ENCODE results near the gene RBFOX1. TPM values are rescaled to one million over a fixed set of nuclear protein-coding genes. Genes with fewer than 3 reads are reported as not detected.

The RBFOX1 gene
- total RNA-seq, 1 experiment from 2014 or later: not detected

DNA sequence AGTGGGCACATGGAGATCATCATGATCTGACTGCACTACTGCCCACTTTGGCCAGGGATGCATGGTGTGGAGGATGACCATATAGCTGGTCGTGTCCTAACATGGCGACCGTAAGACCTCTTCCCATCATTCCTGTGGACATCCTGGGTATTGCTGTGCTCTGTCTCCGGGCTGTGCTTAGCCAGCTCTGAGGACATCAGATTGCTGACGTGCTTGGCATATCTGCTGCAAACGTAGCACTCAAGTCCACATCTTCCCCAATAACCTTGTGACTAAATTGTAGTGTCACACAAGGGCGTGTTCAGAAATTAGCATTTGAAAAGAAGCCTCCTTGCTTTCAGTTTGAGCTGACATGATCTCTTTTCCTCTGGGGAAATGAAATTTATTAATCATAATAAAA lies 373.2 kb downstream of the RBFOX1 start:
- POLR2A ChIA-PET: no interaction called here
- no peak for ATAC-seq
- H3K9ac ChIP-seq (ENCODE audit: low read length): no peak overlapping the region
- CTCF ChIA-PET: no interaction called here
- no peak overlapping the region for H3K27ac ChIP-seq (ENCODE audit: low read depth, low read length)
- no TSS peak for BruUV-seq (replicated peaks)
- H3K4me2 ChIP-seq (ENCODE audit: low read length): no peak overlapping the region
- DNase-seq (ENCODE audit: low read depth, low spot score): no peak
- no peaks in the 10 kb centered on the region for H3K79me2 ChIP-seq (ENCODE audit: insufficient read depth, low read length)
- RAD21 ChIA-PET (ENCODE audit: low non-redundant PET in 1 of 2, low total read pairs in 2 of 2, uncharacterized antibody in 2 of 2, unreplicated experiment in 2 of 2): no interaction called here
- no peak overlapping the region for H3K4me3 ChIP-seq (replicated peaks in 1 of 2; ENCODE audit: low read depth in 1 of 2, low read length in 2 of 2)
- no peaks in the 10 kb centered on the region for H3K36me3 ChIP-seq (ENCODE audit: control insufficient read depth in 1 of 2, insufficient read depth in 2 of 2, low read length in 2 of 2)
- intact Hi-C loops (cut with micrococcal nuclease): no loop called here
- H3K9me3 ChIP-seq (ENCODE audit: control insufficient read depth in 1 of 2, insufficient read depth in 1 of 2, low read depth in 1 of 2, low read length in 2 of 2): peaks cover 4 to 35% of the 10 kb centered on the region in 2 experiments; a peak in 2 of 4 replicates
- no peaks in the 10 kb centered on the region for H3K4me1 ChIP-seq (ENCODE audit: control insufficient read depth in 1 of 2, insufficient read depth in 2 of 2, low read length in 2 of 2)
- TF ChIP-seq EGR1 (IDR thresholded peaks at IDR 0.05; ENCODE audit: low read depth): no peak
- TF ChIP-seq POLR2AphosphoS5 (IDR thresholded peaks at IDR 0.05; ENCODE audit: low read depth, low read length): no peak
- TF ChIP-seq, protein P1, sequence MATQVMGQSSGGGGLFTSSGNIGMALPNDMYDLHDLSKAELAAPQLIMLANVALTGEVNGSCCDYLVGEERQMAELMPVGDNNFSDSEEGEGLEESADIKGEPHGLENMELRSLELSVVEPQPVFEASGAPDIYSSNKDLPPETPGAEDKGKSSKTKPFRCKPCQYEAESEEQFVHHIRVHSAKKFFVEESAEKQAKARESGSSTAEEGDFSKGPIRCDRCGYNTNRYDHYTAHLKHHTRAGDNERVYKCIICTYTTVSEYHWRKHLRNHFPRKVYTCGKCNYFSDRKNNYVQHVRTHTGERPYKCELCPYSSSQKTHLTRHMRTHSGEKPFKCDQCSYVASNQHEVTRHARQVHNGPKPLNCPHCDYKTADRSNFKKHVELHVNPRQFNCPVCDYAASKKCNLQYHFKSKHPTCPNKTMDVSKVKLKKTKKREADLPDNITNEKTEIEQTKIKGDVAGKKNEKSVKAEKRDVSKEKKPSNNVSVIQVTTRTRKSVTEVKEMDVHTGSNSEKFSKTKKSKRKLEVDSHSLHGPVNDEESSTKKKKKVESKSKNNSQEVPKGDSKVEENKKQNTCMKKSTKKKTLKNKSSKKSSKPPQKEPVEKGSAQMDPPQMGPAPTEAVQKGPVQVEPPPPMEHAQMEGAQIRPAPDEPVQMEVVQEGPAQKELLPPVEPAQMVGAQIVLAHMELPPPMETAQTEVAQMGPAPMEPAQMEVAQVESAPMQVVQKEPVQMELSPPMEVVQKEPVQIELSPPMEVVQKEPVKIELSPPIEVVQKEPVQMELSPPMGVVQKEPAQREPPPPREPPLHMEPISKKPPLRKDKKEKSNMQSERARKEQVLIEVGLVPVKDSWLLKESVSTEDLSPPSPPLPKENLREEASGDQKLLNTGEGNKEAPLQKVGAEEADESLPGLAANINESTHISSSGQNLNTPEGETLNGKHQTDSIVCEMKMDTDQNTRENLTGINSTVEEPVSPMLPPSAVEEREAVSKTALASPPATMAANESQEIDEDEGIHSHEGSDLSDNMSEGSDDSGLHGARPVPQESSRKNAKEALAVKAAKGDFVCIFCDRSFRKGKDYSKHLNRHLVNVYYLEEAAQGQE (IDR thresholded peaks at IDR 0.05; ENCODE audit: low read depth): no peak
- TF ChIP-seq ZNF274 (IDR thresholded peaks at IDR 0.05; ENCODE audit: low read depth, low read length): no peak
- no peak for TF ChIP-seq CBX3 (IDR thresholded peaks at IDR 0.05; ENCODE audit: low read depth)
- no peak for TF ChIP-seq SRF (IDR thresholded peaks at IDR 0.05; ENCODE audit: low read depth)
- no peak for TF ChIP-seq POLR2A (IDR thresholded peaks at IDR 0.05; ENCODE audit: borderline replicate concordance, extremely low read depth, insufficient read depth, insufficient read length)
- H3K27me3 ChIP-seq (ENCODE audit: insufficient read depth, low read length): no peaks in the 10 kb centered on the region
- H2AFZ ChIP-seq (ENCODE audit: low read depth, low read length, poor library complexity, severe bottlenecking): no peak overlapping the region
- no peaks in the 10 kb centered on the region for H4K20me1 ChIP-seq (ENCODE audit: insufficient read depth)
- no peaks in the 10 kb centered on the region for H3K9me2 ChIP-seq (ENCODE audit: insufficient read depth)

DNA sequence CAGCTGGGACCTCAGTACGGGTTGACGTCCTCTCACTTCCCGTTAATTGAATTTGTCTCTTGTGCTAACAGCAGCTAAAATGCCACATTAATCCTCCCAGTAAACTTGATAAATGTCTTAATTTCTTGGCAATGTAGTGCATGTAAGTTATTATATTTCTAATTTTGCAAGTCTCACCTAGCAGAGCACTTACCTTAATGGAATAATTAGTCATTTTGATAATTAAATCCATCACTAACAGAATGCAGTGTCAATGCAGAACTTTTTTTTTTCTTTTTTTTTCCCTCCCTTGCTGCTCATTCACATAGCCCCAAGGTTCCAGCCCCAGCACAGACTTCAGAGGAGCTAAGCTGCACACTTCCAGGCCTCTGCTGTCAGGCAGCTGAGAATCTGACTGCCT lies 376.5 kb downstream of the RBFOX1 start:
- no peak overlapping the region for H2AFZ ChIP-seq (ENCODE audit: low read depth, low read length, poor library complexity, severe bottlenecking)
- DNase-seq (ENCODE audit: low read depth, low spot score): no peak
- H3K4me1 ChIP-seq (ENCODE audit: control insufficient read depth in 1 of 2, insufficient read depth in 2 of 2, low read length in 2 of 2): no peaks in the 10 kb centered on the region
- no peak overlapping the region for H3K27ac ChIP-seq (ENCODE audit: low read depth, low read length)
- no peaks in the 10 kb centered on the region for H3K79me2 ChIP-seq (ENCODE audit: insufficient read depth, low read length)
- ChIA-PET RAD21 (ENCODE audit: low non-redundant PET in 1 of 2, low total read pairs in 2 of 2, uncharacterized antibody in 2 of 2, unreplicated experiment in 2 of 2) (no interaction called here), CTCF (no interaction called here), POLR2A (no interaction called here)
- no peaks in the 10 kb centered on the region for H3K9me2 ChIP-seq (ENCODE audit: insufficient read depth)
- no peak overlapping the region for H3K4me3 ChIP-seq (replicated peaks in 1 of 2; ENCODE audit: low read depth in 1 of 2, low read length in 2 of 2)
- TF ChIP-seq, protein P2, sequence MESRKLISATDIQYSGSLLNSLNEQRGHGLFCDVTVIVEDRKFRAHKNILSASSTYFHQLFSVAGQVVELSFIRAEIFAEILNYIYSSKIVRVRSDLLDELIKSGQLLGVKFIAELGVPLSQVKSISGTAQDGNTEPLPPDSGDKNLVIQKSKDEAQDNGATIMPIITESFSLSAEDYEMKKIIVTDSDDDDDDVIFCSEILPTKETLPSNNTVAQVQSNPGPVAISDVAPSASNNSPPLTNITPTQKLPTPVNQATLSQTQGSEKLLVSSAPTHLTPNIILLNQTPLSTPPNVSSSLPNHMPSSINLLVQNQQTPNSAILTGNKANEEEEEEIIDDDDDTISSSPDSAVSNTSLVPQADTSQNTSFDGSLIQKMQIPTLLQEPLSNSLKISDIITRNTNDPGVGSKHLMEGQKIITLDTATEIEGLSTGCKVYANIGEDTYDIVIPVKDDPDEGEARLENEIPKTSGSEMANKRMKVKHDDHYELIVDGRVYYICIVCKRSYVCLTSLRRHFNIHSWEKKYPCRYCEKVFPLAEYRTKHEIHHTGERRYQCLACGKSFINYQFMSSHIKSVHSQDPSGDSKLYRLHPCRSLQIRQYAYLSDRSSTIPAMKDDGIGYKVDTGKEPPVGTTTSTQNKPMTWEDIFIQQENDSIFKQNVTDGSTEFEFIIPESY (IDR thresholded peaks at IDR 0.05; ENCODE audit: extremely low read depth, insufficient replicate concordance, low read length): no peak
- TF ChIP-seq TCF7L2 (IDR thresholded peaks at IDR 0.05; ENCODE audit: borderline replicate concordance, extremely low read depth, insufficient read depth, insufficient read length) (no peak), RAD21 (IDR thresholded peaks at IDR 0.05; ENCODE audit: low read depth) (no peak)
- H3K4me2 ChIP-seq (ENCODE audit: low read length): no peak overlapping the region
- ATAC-seq: no peak
- H3K36me3 ChIP-seq (ENCODE audit: control insufficient read depth in 1 of 2, insufficient read depth in 2 of 2, low read length in 2 of 2): no peaks in the 10 kb centered on the region
- intact Hi-C loops (cut with micrococcal nuclease): no loop called here
- peaks cover 4 to 31% of the 10 kb centered on the region in 2 experiments; a peak in 2 of 4 replicates for H3K9me3 ChIP-seq (ENCODE audit: control insufficient read depth in 1 of 2, insufficient read depth in 1 of 2, low read depth in 1 of 2, low read length in 2 of 2)
- no peaks in the 10 kb centered on the region for H3K27me3 ChIP-seq (ENCODE audit: insufficient read depth, low read length)
- H4K20me1 ChIP-seq (ENCODE audit: insufficient read depth): no peaks in the 10 kb centered on the region
- H3K9ac ChIP-seq (ENCODE audit: low read length): no peak overlapping the region
- no TSS peak for BruUV-seq (replicated peaks)
